Measurements from ENCODE around the gene NCR1. TPM values are rescaled to one million over a fixed set of nuclear protein-coding genes. Genes with fewer than 3 reads are reported as not detected.
"Not testable (repeated sequence)": the region's sequence is repeated elsewhere in the genome, so short reads cannot be mapped to it uniquely, and the experiment has no call there.

NCR1 gene
- total and polyA plus RNA-seq, 7 experiments from 2014 or later = 0.65 to 22.1 (median 1.6) TPM; not detected in 3

GRCh38 chr19:54939538-54939937 is 33.6 kb downstream of the NCR1 start:
- H3K4me1 Mint-ChIP-seq; H3K4me3 Mint-ChIP-seq; ATAC-seq; H3K36me3 Mint-ChIP-seq; H3K36me3 ChIP-seq (ENCODE audit: control insufficient read depth in 2 of 3, insufficient read depth in 3 of 3, low read length in 3 of 3); H3K4me1 ChIP-seq (ENCODE audit: control insufficient read depth in 2 of 2, insufficient read depth in 2 of 2, low read length in 2 of 2); H3K27ac ChIP-seq (ENCODE audit: low read depth, low read length); H3K9me3 Mint-ChIP-seq; H3K27ac Mint-ChIP-seq; H3K9me3 ChIP-seq (ENCODE audit: control insufficient read depth in 2 of 3, low read length in 3 of 3); DNase-seq; intact Hi-C loops (cut with micrococcal nuclease); H3K27me3 ChIP-seq (ENCODE audit: control insufficient read depth in 2 of 2, insufficient read depth in 2 of 2, low read length in 2 of 2); POLR2A ChIA-PET; CTCF ChIA-PET; H3K4me3 ChIP-seq (ENCODE audit: low read length): not testable (repeated sequence)
- H3K27me3 Mint-ChIP-seq = peaks cover 0 to 11% (median 9%) of the 10 kb centered on the region in 5 donors

- H3K36me3 Mint-ChIP-seq; H3K9me3 Mint-ChIP-seq; ATAC-seq; intact Hi-C loops (cut with micrococcal nuclease); H3K36me3 ChIP-seq (ENCODE audit: control insufficient read depth in 2 of 3, insufficient read depth in 3 of 3, low read length in 3 of 3); POLR2A ChIA-PET; H3K27ac ChIP-seq (ENCODE audit: low read depth, low read length); H3K4me3 Mint-ChIP-seq; H3K9me3 ChIP-seq (ENCODE audit: control insufficient read depth in 2 of 3, low read length in 3 of 3); H3K4me3 ChIP-seq (ENCODE audit: low read length); H3K27me3 Mint-ChIP-seq; H3K27me3 ChIP-seq (ENCODE audit: control insufficient read depth in 2 of 2, insufficient read depth in 2 of 2, low read length in 2 of 2); H3K27ac Mint-ChIP-seq; H3K4me1 Mint-ChIP-seq; H3K4me1 ChIP-seq (ENCODE audit: control insufficient read depth in 2 of 2, insufficient read depth in 2 of 2, low read length in 2 of 2); DNase-seq; CTCF ChIA-PET: not testable (repeated sequence)
Observed at GRCh38 chr19:54943772-54944361, 37.9 kb downstream of the NCR1 start.

GRCh38 chr19:54947381-54947780 is 41.4 kb downstream of the NCR1 start, which contains the start of gene NLRP7:
Gene NLRP7, minus strand, starts transcription at chr19:54947530.
- Histone ChIP-seq H3K9me3 (ENCODE audit: control insufficient read depth in 2 of 3, low read length in 3 of 3) (no peaks in the 10 kb centered on the region), H3K4me1 (ENCODE audit: control insufficient read depth in 2 of 2, insufficient read depth in 2 of 2, low read length in 2 of 2) (no peaks in the 10 kb centered on the region), H3K27ac (ENCODE audit: low read depth, low read length) (no peak within 1 kb of the TSS), H3K27me3 (ENCODE audit: control insufficient read depth in 2 of 2, insufficient read depth in 2 of 2, low read length in 2 of 2) (no peaks in the 10 kb centered on the region), H3K36me3 (ENCODE audit: control insufficient read depth in 2 of 3, insufficient read depth in 3 of 3, low read length in 3 of 3) (no peaks in the 10 kb centered on the region), H3K4me3 (ENCODE audit: low read length) (no peak within 1 kb of the TSS)
- ChIA-PET CTCF (interaction anchor here (0.6 kb wide), 1 partner anchor 1408 kb away, joined by 4 read pairs; no protein-coding TSS in a partner anchor), POLR2A (no interaction called here)
- no peak within 1 kb of the TSS for H3K27ac Mint-ChIP-seq
- H3K4me3 Mint-ChIP-seq = no peak within 1 kb of the TSS
- intact Hi-C loops (cut with micrococcal nuclease) = no loop called here
- DNase-seq = no peak
- ATAC-seq = no peak
- H3K9me3 Mint-ChIP-seq = peaks cover 0 to 4% (median 0%) of the 10 kb centered on the region in 11 donors
- peaks cover 0 to 5% (median 4%) of the 10 kb centered on the region in 5 donors for H3K27me3 Mint-ChIP-seq
- no peaks in the 10 kb centered on the region for H3K36me3 Mint-ChIP-seq
- no peaks in the 10 kb centered on the region for H3K4me1 Mint-ChIP-seq

DNA sequence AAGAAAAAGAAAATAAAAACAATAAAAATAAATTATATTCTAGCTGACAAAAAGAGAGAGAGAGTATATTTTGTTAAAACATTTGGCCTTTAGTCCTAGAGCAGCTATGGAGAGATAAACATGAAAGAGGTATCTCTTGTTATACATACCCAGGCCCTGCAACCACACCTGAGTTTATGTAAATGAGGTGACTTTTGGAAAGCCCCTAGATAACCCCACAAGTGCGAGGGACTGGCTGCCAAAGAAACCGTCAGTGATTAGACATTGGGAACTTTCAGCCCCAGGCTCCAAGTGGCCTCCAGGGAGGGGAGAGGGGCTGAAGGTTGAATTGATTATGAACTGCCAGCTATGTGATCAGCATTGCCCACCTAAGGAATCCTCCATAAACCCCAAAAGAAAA is 43.5 kb downstream of the NCR1 start:
- Mint-ChIP-seq H3K4me3 (no peak overlapping the region), H3K27ac (no peak overlapping the region), H3K36me3 (no peaks in the 10 kb centered on the region), H3K9me3 (peaks cover 0 to 5% (median 0%) of the 10 kb centered on the region in 11 donors), H3K27me3 (peaks cover 0 to 5% (median 4%) of the 10 kb centered on the region in 5 donors), H3K4me1 (no peaks in the 10 kb centered on the region)
- Histone ChIP-seq H3K4me1 (ENCODE audit: control insufficient read depth in 2 of 2, insufficient read depth in 2 of 2, low read length in 2 of 2) (no peaks in the 10 kb centered on the region), H3K9me3 (ENCODE audit: control insufficient read depth in 2 of 3, low read length in 3 of 3) (no peaks in the 10 kb centered on the region), H3K27ac (ENCODE audit: low read depth, low read length) (no peak overlapping the region), H3K36me3 (ENCODE audit: control insufficient read depth in 2 of 3, insufficient read depth in 3 of 3, low read length in 3 of 3) (no peaks in the 10 kb centered on the region), H3K4me3 (ENCODE audit: low read length) (no peak overlapping the region), H3K27me3 (ENCODE audit: control insufficient read depth in 2 of 2, insufficient read depth in 2 of 2, low read length in 2 of 2) (no peaks in the 10 kb centered on the region)
- ATAC-seq (no peak), DNase-seq (no peak)
- intact Hi-C loops (cut with micrococcal nuclease) = no loop called here
- ChIA-PET POLR2A (interaction anchor here (0.6 kb wide), 1 partner anchor 102 kb away, joined by 3 read pairs; no protein-coding TSS in a partner anchor), CTCF (no interaction called here)

DNA sequence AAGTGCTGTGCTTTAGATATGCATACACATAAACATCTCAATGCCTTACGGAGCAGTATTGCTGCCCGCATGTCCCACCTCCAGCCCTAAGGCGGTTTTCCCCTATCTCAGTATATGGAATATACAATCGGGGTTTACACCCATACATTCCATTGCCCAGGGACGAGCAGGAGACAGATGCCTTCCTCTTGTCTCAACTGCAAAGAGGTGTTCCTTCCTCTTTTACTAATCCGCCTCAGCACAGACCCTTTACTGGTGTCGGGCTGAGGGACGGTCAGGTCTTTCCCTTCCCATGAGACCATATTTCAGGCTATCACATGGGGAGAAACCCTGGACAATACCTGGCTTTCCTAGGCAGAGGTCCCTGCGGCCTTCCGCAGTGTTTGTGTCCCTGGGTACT is 44.6 kb downstream of the NCR1 start:
- H3K4me1 Mint-ChIP-seq; H3K9me3 ChIP-seq (ENCODE audit: control insufficient read depth in 2 of 3, low read length in 3 of 3); H3K4me3 ChIP-seq (ENCODE audit: low read length); H3K36me3 Mint-ChIP-seq; ATAC-seq; H3K36me3 ChIP-seq (ENCODE audit: control insufficient read depth in 2 of 3, insufficient read depth in 3 of 3, low read length in 3 of 3); intact Hi-C loops (cut with micrococcal nuclease); H3K27ac Mint-ChIP-seq; H3K27me3 Mint-ChIP-seq; CTCF ChIA-PET; H3K27me3 ChIP-seq (ENCODE audit: control insufficient read depth in 2 of 2, insufficient read depth in 2 of 2, low read length in 2 of 2); H3K27ac ChIP-seq (ENCODE audit: low read depth, low read length); H3K4me3 Mint-ChIP-seq; H3K4me1 ChIP-seq (ENCODE audit: control insufficient read depth in 2 of 2, insufficient read depth in 2 of 2, low read length in 2 of 2); POLR2A ChIA-PET; H3K9me3 Mint-ChIP-seq; DNase-seq: not testable (repeated sequence)

DNA sequence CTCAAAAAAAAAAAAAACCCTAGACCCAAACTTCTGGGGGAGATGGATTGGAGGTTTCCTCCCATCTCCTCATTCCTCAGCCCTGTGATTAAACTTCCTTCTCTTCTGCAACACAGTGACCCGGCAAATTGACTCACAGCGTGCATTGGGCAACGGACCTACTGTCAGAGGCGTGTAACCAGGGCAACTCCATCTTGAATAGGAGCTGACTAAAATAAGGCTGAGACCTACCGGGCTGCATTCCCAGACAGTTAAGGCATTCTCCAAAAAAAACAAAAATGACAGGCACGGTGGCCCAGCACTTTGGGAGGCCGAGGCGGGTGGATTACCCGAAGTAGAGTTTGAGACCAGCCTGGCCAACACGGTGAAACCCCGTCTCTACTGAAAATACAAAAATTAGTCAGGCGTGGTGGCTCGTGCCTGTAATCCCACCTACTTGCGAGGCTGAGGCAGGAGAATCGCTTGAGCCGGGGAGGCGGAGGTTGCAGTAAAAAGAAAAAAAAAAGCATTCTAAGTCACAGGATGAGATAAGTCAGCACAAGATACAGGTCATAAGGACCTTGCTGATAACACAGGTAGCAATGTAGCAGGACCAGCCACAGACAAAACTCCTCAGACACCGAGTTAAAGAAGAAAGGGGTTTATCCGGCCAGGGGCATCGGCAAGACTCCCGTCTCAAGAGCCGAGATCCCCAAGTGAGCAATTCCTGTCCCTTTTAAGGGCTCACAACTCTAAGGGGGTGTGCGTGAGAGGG is 46.8 kb downstream of the NCR1 start:
- Histone ChIP-seq H3K9me3 (ENCODE audit: control insufficient read depth in 2 of 3, low read length in 3 of 3) (no peaks in the 10 kb centered on the region), H3K27ac (ENCODE audit: low read depth, low read length) (no peak overlapping the region), H3K27me3 (ENCODE audit: control insufficient read depth in 2 of 2, insufficient read depth in 2 of 2, low read length in 2 of 2) (no peaks in the 10 kb centered on the region), H3K36me3 (ENCODE audit: control insufficient read depth in 2 of 3, insufficient read depth in 3 of 3, low read length in 3 of 3) (no peaks in the 10 kb centered on the region), H3K4me3 (ENCODE audit: low read length) (no peak overlapping the region), H3K4me1 (ENCODE audit: control insufficient read depth in 2 of 2, insufficient read depth in 2 of 2, low read length in 2 of 2) (no peaks in the 10 kb centered on the region)
- H3K36me3 Mint-ChIP-seq = no peaks in the 10 kb centered on the region
- no peaks in the 10 kb centered on the region for H3K4me1 Mint-ChIP-seq
- ATAC-seq = peak; percentile 85
- H3K9me3 Mint-ChIP-seq = peaks cover 0 to 5% (median 0%) of the 10 kb centered on the region in 11 donors
- intact Hi-C loops (cut with micrococcal nuclease) = no loop called here
- H3K27me3 Mint-ChIP-seq = peaks cover under 1 to 7% (median 4%) of the 10 kb centered on the region in 5 donors
- no peak for DNase-seq
- ChIA-PET POLR2A (no interaction called here), CTCF (no interaction called here)
- H3K4me3 Mint-ChIP-seq = no peak overlapping the region
- no peak overlapping the region for H3K27ac Mint-ChIP-seq

- H3K4me3 Mint-ChIP-seq; H3K27me3 Mint-ChIP-seq; intact Hi-C loops (cut with micrococcal nuclease); H3K9me3 ChIP-seq (ENCODE audit: control insufficient read depth in 2 of 3, low read length in 3 of 3); H3K4me1 Mint-ChIP-seq; H3K27me3 ChIP-seq (ENCODE audit: control insufficient read depth in 2 of 2, insufficient read depth in 2 of 2, low read length in 2 of 2); H3K4me1 ChIP-seq (ENCODE audit: control insufficient read depth in 2 of 2, insufficient read depth in 2 of 2, low read length in 2 of 2); H3K9me3 Mint-ChIP-seq; H3K27ac ChIP-seq (ENCODE audit: low read depth, low read length); H3K27ac Mint-ChIP-seq; CTCF ChIA-PET; H3K36me3 ChIP-seq (ENCODE audit: control insufficient read depth in 2 of 3, insufficient read depth in 3 of 3, low read length in 3 of 3); ATAC-seq; H3K36me3 Mint-ChIP-seq; POLR2A ChIA-PET; DNase-seq; H3K4me3 ChIP-seq (ENCODE audit: low read length): not testable (repeated sequence)
Observed at GRCh38 chr19:54953345-54953713, 47.4 kb downstream of the NCR1 start.

Measured in naive thymus-derived CD4-positive, alpha-beta T cell (primary cell).